Measurements from ENCODE around the gene GAPDHS. TPM values are rescaled to one million over a fixed set of nuclear protein-coding genes. Genes with fewer than 3 reads are reported as not detected.
A peak's percentile ranks its signal among the peaks of the same experiment; 100 is the strongest.

Gene GAPDHS
- total and polyA plus RNA-seq, 2 experiments from 2014 or later: not detected

- Histone ChIP-seq H3K27me3 (replicated peaks; ENCODE audit: insufficient read depth) (peaks cover 20% of the 10 kb centered on the region), H3K27ac (no peak overlapping the region), H3K79me2 (ENCODE audit: insufficient read depth) (no peaks in the 10 kb centered on the region), H3K4me1 (ENCODE audit: insufficient read depth) (no peaks in the 10 kb centered on the region), H3K9me3 (ENCODE audit: low read depth) (no peaks in the 10 kb centered on the region), H3K9me2 (ENCODE audit: insufficient read depth) (no peaks in the 10 kb centered on the region), H3K9ac (no peak overlapping the region), H3K36me3 (ENCODE audit: low read depth) (no peaks in the 10 kb centered on the region), H3K4me3 (no peak overlapping the region), H3K4me2 (ENCODE audit: unreplicated experiment) (no peak overlapping the region), H4K20me1 (ENCODE audit: insufficient read depth) (no peaks in the 10 kb centered on the region), H2AFZ (no peak overlapping the region), H3F3A (ENCODE audit: insufficient read depth) (no peaks in the 10 kb centered on the region)
- in situ Hi-C loops (cut with MboI): no loop called here
- WGBS, 2 experiments (ENCODE audit: low coverage in 1 of 2, low lambda C conversion rate in 2 of 2, missing lambda C conversion rate in 2 of 2): 0 to 14% methylated on average over 1 of the region's 1 CpG
- no peak for DNase-seq
- TF ChIP-seq EZH2phosphoT487 (IDR thresholded peaks at IDR 0.05; ENCODE audit: insufficient read depth, low read depth) (no peak), EZH2 (IDR thresholded peaks at IDR 0.05; ENCODE audit: insufficient read depth, poor library complexity, severe bottlenecking) (no peak)
Observed at GRCh38 chr19:35587321-35587720, 54.1 kb downstream of the GAPDHS start.

DNA sequence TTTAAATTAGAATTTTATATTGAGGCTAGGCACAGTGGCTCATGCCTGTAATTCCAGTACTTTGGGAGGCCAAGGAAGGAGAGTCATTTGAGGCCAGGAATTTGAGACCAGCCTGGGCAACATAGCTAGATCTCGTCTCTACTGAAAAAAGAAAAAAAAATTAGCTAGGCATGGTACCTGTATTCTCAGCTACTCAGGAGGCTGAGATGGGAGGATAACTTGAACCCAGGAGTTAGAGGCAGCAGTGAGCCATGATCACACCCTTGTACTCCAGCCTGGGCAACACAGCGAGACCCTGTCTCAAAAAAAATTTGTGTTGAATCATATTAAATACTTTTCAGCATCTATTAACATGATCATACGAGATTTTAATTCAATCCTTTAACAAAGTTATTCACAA is 57.6 kb downstream of the GAPDHS start:
- in situ Hi-C loops (cut with MboI): no loop called here
- H3K9me3 ChIP-seq (ENCODE audit: low read depth): no peaks in the 10 kb centered on the region
- no peak overlapping the region for H3K9ac ChIP-seq
- no peaks in the 10 kb centered on the region for H3K36me3 ChIP-seq (ENCODE audit: low read depth)
- no peaks in the 10 kb centered on the region for H3K4me1 ChIP-seq (ENCODE audit: insufficient read depth)
- no peaks in the 10 kb centered on the region for H4K20me1 ChIP-seq (ENCODE audit: insufficient read depth)
- DNase-seq: no peak
- H3K79me2 ChIP-seq (ENCODE audit: insufficient read depth): no peaks in the 10 kb centered on the region
- no peaks in the 10 kb centered on the region for H3K9me2 ChIP-seq (ENCODE audit: insufficient read depth)
- H3K27ac ChIP-seq: no peak overlapping the region
- TF ChIP-seq EZH2 (IDR thresholded peaks at IDR 0.05; ENCODE audit: insufficient read depth, poor library complexity, severe bottlenecking) (no peak), EZH2phosphoT487 (IDR thresholded peaks at IDR 0.05; ENCODE audit: insufficient read depth, low read depth) (no peak)
- no peak overlapping the region for H2AFZ ChIP-seq
- 30 to 41% methylated on average over 3 of the region's 3 CpGs for WGBS, 2 experiments (ENCODE audit: low coverage in 1 of 2, low lambda C conversion rate in 2 of 2, missing lambda C conversion rate in 2 of 2)
- H3K4me2 ChIP-seq (ENCODE audit: unreplicated experiment): no peak overlapping the region
- no peaks in the 10 kb centered on the region for H3F3A ChIP-seq (ENCODE audit: insufficient read depth)
- no peak overlapping the region for H3K4me3 ChIP-seq
- H3K27me3 ChIP-seq (replicated peaks; ENCODE audit: insufficient read depth): peaks cover 15% of the 10 kb centered on the region

- Histone ChIP-seq H3K9me2 (ENCODE audit: insufficient read depth) (no peaks in the 10 kb centered on the region), H3K27me3 (replicated peaks; ENCODE audit: insufficient read depth) (peaks cover 15% of the 10 kb centered on the region; the same call in 1 of the 2 replicates), H2AFZ (no peak overlapping the region), H3K4me2 (ENCODE audit: unreplicated experiment) (no peak overlapping the region), H3K4me3 (no peak overlapping the region), H4K20me1 (ENCODE audit: insufficient read depth) (no peaks in the 10 kb centered on the region), H3K79me2 (ENCODE audit: insufficient read depth) (no peaks in the 10 kb centered on the region), H3K27ac (no peak overlapping the region), H3K9ac (no peak overlapping the region), H3K4me1 (ENCODE audit: insufficient read depth) (no peaks in the 10 kb centered on the region), H3K36me3 (ENCODE audit: low read depth) (no peaks in the 10 kb centered on the region), H3F3A (ENCODE audit: insufficient read depth) (no peaks in the 10 kb centered on the region), H3K9me3 (ENCODE audit: low read depth) (no peaks in the 10 kb centered on the region)
- DNase-seq: peak; percentile 53
- TF ChIP-seq EZH2 (IDR thresholded peaks at IDR 0.05; ENCODE audit: insufficient read depth, poor library complexity, severe bottlenecking): no peak
- no peak for TF ChIP-seq EZH2phosphoT487 (IDR thresholded peaks at IDR 0.05; ENCODE audit: insufficient read depth, low read depth)
- 25 to 26% methylated on average over 8 of the region's 8 CpGs for WGBS, 2 experiments (ENCODE audit: low coverage in 1 of 2, low lambda C conversion rate in 2 of 2, missing lambda C conversion rate in 2 of 2)
- in situ Hi-C loops (cut with MboI): no loop called here
Observed at GRCh38 chr19:35592226-35592625, 59.0 kb downstream of the GAPDHS start.

Other genes starting within 250 kb of the GAPDHS start
- gene MAG, start 241.3 kb upstream of the GAPDHS start, total RNA-seq (2014; rRNA removed; shearing (Covaris generic)): not detected in 2 replicates
- not detected in 2 replicates for gene MAG, start 241.3 kb upstream of the GAPDHS start, polyA plus RNA-seq (2016; fragmentation: Nextera tagmentation; extraction: Ambion mirVana)
- not detected in 2 replicates for gene CD22, start 204.3 kb upstream of the GAPDHS start, total RNA-seq (2014; rRNA removed; shearing (Covaris generic))
- 0.16 and 0.28 TPM in 2 replicates for gene CD22, start 204.3 kb upstream of the GAPDHS start, polyA plus RNA-seq (2016; fragmentation: Nextera tagmentation; extraction: Ambion mirVana)
- gene FFAR1, start 185.6 kb upstream of the GAPDHS start, total RNA-seq (2014; rRNA removed; shearing (Covaris generic)): not detected in 2 replicates
- gene FFAR1, start 185.6 kb upstream of the GAPDHS start, polyA plus RNA-seq (2016; fragmentation: Nextera tagmentation; extraction: Ambion mirVana): not detected in 2 replicates
- not detected in 2 replicates for gene FFAR3, start 175.0 kb upstream of the GAPDHS start, total RNA-seq (2014; rRNA removed; shearing (Covaris generic))
- not detected in 2 replicates for gene FFAR3, start 175.0 kb upstream of the GAPDHS start, polyA plus RNA-seq (2016; fragmentation: Nextera tagmentation; extraction: Ambion mirVana)
- not detected in 2 replicates for gene GPR42, start 162.4 kb upstream of the GAPDHS start, total RNA-seq (2014; rRNA removed; shearing (Covaris generic))
- gene GPR42, start 162.4 kb upstream of the GAPDHS start, polyA plus RNA-seq (2016; fragmentation: Nextera tagmentation; extraction: Ambion mirVana): not detected in 2 replicates
- not detected in 2 replicates for gene FFAR2, start 85.2 kb upstream of the GAPDHS start, total RNA-seq (2014; rRNA removed; shearing (Covaris generic))
- not detected in 2 replicates for gene FFAR2, start 85.2 kb upstream of the GAPDHS start, polyA plus RNA-seq (2016; fragmentation: Nextera tagmentation; extraction: Ambion mirVana)
- gene KRTDAP, start 43.0 kb upstream of the GAPDHS start, total RNA-seq (2014; rRNA removed; shearing (Covaris generic)): not detected in 2 replicates
- not detected in 2 replicates for gene KRTDAP, start 43.0 kb upstream of the GAPDHS start, polyA plus RNA-seq (2016; fragmentation: Nextera tagmentation; extraction: Ambion mirVana)
- gene DMKN, start 19.8 kb upstream of the GAPDHS start, total RNA-seq (2014; rRNA removed; shearing (Covaris generic)): 20.0 and 25.4 TPM in 2 replicates
- gene DMKN, start 19.8 kb upstream of the GAPDHS start, polyA plus RNA-seq (2016; fragmentation: Nextera tagmentation; extraction: Ambion mirVana): 30.9 and 34.5 TPM in 2 replicates
- gene SBSN, start 5.1 kb upstream of the GAPDHS start, total RNA-seq (2014; rRNA removed; shearing (Covaris generic)): 3.2 and 4.3 TPM in 2 replicates
- 7.9 and 8.8 TPM in 2 replicates for gene SBSN, start 5.1 kb upstream of the GAPDHS start, polyA plus RNA-seq (2016; fragmentation: Nextera tagmentation; extraction: Ambion mirVana)
- 108 and 129 TPM in 2 replicates for gene TMEM147, start 12.2 kb downstream of the GAPDHS start, total RNA-seq (2014; rRNA removed; shearing (Covaris generic))
- 203 and 214 TPM in 2 replicates for gene TMEM147, start 12.2 kb downstream of the GAPDHS start, polyA plus RNA-seq (2016; fragmentation: Nextera tagmentation; extraction: Ambion mirVana)
- gene ATP4A, start 30.2 kb downstream of the GAPDHS start, total RNA-seq (2014; rRNA removed; shearing (Covaris generic)): not detected in 2 replicates
- gene ATP4A, start 30.2 kb downstream of the GAPDHS start, polyA plus RNA-seq (2016; fragmentation: Nextera tagmentation; extraction: Ambion mirVana): not detected in 2 replicates
- not detected in 2 replicates for gene PMIS2, start 52.7 kb downstream of the GAPDHS start, total RNA-seq (2014; rRNA removed; shearing (Covaris generic))
- not detected in 2 replicates for gene PMIS2, start 52.7 kb downstream of the GAPDHS start, polyA plus RNA-seq (2016; fragmentation: Nextera tagmentation; extraction: Ambion mirVana)
- 8.5 and 10.1 TPM in 2 replicates for gene HAUS5, start 79.3 kb downstream of the GAPDHS start, total RNA-seq (2014; rRNA removed; shearing (Covaris generic))
- 7.4 and 9.6 TPM in 2 replicates for gene HAUS5, start 79.3 kb downstream of the GAPDHS start, polyA plus RNA-seq (2016; fragmentation: Nextera tagmentation; extraction: Ambion mirVana)
- gene RBM42, start 95.6 kb downstream of the GAPDHS start, total RNA-seq (2014; rRNA removed; shearing (Covaris generic)): 57.3 and 74.7 TPM in 2 replicates
- gene RBM42, start 95.6 kb downstream of the GAPDHS start, polyA plus RNA-seq (2016; fragmentation: Nextera tagmentation; extraction: Ambion mirVana): 82.5 and 86.2 TPM in 2 replicates
- not detected in 2 replicates for gene ETV2, start 108.3 kb downstream of the GAPDHS start, total RNA-seq (2014; rRNA removed; shearing (Covaris generic))
- 0.91 and 0.93 TPM in 2 replicates for gene ETV2, start 108.3 kb downstream of the GAPDHS start, polyA plus RNA-seq (2016; fragmentation: Nextera tagmentation; extraction: Ambion mirVana)
- 328 and 423 TPM in 2 replicates for gene COX6B1, start 114.9 kb downstream of the GAPDHS start, total RNA-seq (2014; rRNA removed; shearing (Covaris generic))
- gene COX6B1, start 114.9 kb downstream of the GAPDHS start, polyA plus RNA-seq (2016; fragmentation: Nextera tagmentation; extraction: Ambion mirVana): 448 and 472 TPM in 2 replicates
- not detected in 2 replicates for gene UPK1A, start 133.1 kb downstream of the GAPDHS start, total RNA-seq (2014; rRNA removed; shearing (Covaris generic))
- not detected in 2 replicates for gene UPK1A, start 133.1 kb downstream of the GAPDHS start, polyA plus RNA-seq (2016; fragmentation: Nextera tagmentation; extraction: Ambion mirVana)
- gene ZBTB32, start 171.1 kb downstream of the GAPDHS start, total RNA-seq (2014; rRNA removed; shearing (Covaris generic)): not detected in 2 replicates
- not detected in 2 replicates for gene ZBTB32, start 171.1 kb downstream of the GAPDHS start, polyA plus RNA-seq (2016; fragmentation: Nextera tagmentation; extraction: Ambion mirVana)
- 6.8 and 7.5 TPM in 2 replicates for gene KMT2B, start 184.5 kb downstream of the GAPDHS start, total RNA-seq (2014; rRNA removed; shearing (Covaris generic))
- gene KMT2B, start 184.5 kb downstream of the GAPDHS start, polyA plus RNA-seq (2016; fragmentation: Nextera tagmentation; extraction: Ambion mirVana): 4.0 and 4.1 TPM in 2 replicates
- 1.4 TPM in 1 of 2 replicates, not detected in the other for gene IGFLR1, start 209.0 kb downstream of the GAPDHS start, total RNA-seq (2014; rRNA removed; shearing (Covaris generic))
- 3.2 and 3.3 TPM in 2 replicates for gene IGFLR1, start 209.0 kb downstream of the GAPDHS start, polyA plus RNA-seq (2016; fragmentation: Nextera tagmentation; extraction: Ambion mirVana)
- gene U2AF1L4, start 212.0 kb downstream of the GAPDHS start, total RNA-seq (2014; rRNA removed; shearing (Covaris generic)): 10.7 and 18.8 TPM in 2 replicates
- 23.1 and 25.3 TPM in 2 replicates for gene U2AF1L4, start 212.0 kb downstream of the GAPDHS start, polyA plus RNA-seq (2016; fragmentation: Nextera tagmentation; extraction: Ambion mirVana)
- 15.7 and 21.6 TPM in 2 replicates for gene PSENEN, start 212.2 kb downstream of the GAPDHS start, total RNA-seq (2014; rRNA removed; shearing (Covaris generic))
- gene PSENEN, start 212.2 kb downstream of the GAPDHS start, polyA plus RNA-seq (2016; fragmentation: Nextera tagmentation; extraction: Ambion mirVana): 99.7 and 108 TPM in 2 replicates
- gene LIN37, start 215.1 kb downstream of the GAPDHS start, total RNA-seq (2014; rRNA removed; shearing (Covaris generic)): 12.0 and 12.3 TPM in 2 replicates
- gene LIN37, start 215.1 kb downstream of the GAPDHS start, polyA plus RNA-seq (2016; fragmentation: Nextera tagmentation; extraction: Ambion mirVana): 9.5 and 9.7 TPM in 2 replicates
- gene HSPB6, start 223.6 kb downstream of the GAPDHS start, total RNA-seq (2014; rRNA removed; shearing (Covaris generic)): 14.1 and 24.3 TPM in 2 replicates
- 220 and 238 TPM in 2 replicates for gene HSPB6, start 223.6 kb downstream of the GAPDHS start, polyA plus RNA-seq (2016; fragmentation: Nextera tagmentation; extraction: Ambion mirVana)
- gene PROSER3, start 224.7 kb downstream of the GAPDHS start, total RNA-seq (2014; rRNA removed; shearing (Covaris generic)): 2.7 and 7.6 TPM in 2 replicates
- 10.9 and 12.6 TPM in 2 replicates for gene PROSER3, start 224.7 kb downstream of the GAPDHS start, polyA plus RNA-seq (2016; fragmentation: Nextera tagmentation; extraction: Ambion mirVana)
- gene ARHGAP33, start 242.1 kb downstream of the GAPDHS start, total RNA-seq (2014; rRNA removed; shearing (Covaris generic)): 2.0 and 24.9 TPM in 2 replicates
- 1.1 and 1.9 TPM in 2 replicates for gene ARHGAP33, start 242.1 kb downstream of the GAPDHS start, polyA plus RNA-seq (2016; fragmentation: Nextera tagmentation; extraction: Ambion mirVana)

Measured in GM23248 (cell line).